Peyer's patch (tissue), 4 donors: ENCODE data around the gene FGFR2.

Source experiments
- CTCF ChIP-seq, 6 experiments: fragments of 450-650 bp in 4 of 6; fragments of 200-600 bp in 2 of 6; sonication (generic) in 1 of 6; IDR thresholded peaks; one replicate each; pipeline ENCODE4 v1.5.1; 2017 to 2019; ENCODE audit warnings: antibody characterized with exemption in 6 of 6, mild to moderate bottlenecking in 3 of 6, moderate library complexity in 1 of 6
- POLR2A ChIP-seq, 2 donors: fragments of 450-650 bp; IDR thresholded peaks; one replicate each; pipeline ENCODE4 v1.5.1; 2017; ENCODE audit warnings: antibody characterized with exemption in 2 of 2, mild to moderate bottlenecking in 2 of 2, moderate library complexity in 2 of 2

- TF ChIP-seq CTCF (IDR thresholded peaks at IDR 0.05) (no peak), POLR2A (IDR thresholded peaks at IDR 0.05) (no peak)
Observed at GRCh38 chr10:121551210-121551885, 46.9 kb downstream of the FGFR2 start.
